SH-SY5Y (cell line): ENCODE results near the gene ZNF592.

Experiments used
- GATA2 ChIP-seq: IDR thresholded peaks from 2 replicates; pipeline ENCODE4 v1.6.1; 2011; ENCODE audit warnings: mild to moderate bottlenecking, low read depth, low read length
- GATA3 ChIP-seq: IDR thresholded peaks from 2 replicates; pipeline ENCODE4 v1.6.1; 2011; ENCODE audit warnings: low read depth, mild to moderate bottlenecking, low read length, moderate library complexity

The ZNF592 gene

GRCh38 chr15:84800365-84800806 lies 52.0 kb downstream of the ZNF592 start:
- no peak for TF ChIP-seq GATA2
- no peak for TF ChIP-seq GATA3

GRCh38 chr15:84804005-84804900 lies 55.9 kb downstream of the ZNF592 start:
- TF ChIP-seq GATA2 (no peak), GATA3 (no peak)

DNA sequence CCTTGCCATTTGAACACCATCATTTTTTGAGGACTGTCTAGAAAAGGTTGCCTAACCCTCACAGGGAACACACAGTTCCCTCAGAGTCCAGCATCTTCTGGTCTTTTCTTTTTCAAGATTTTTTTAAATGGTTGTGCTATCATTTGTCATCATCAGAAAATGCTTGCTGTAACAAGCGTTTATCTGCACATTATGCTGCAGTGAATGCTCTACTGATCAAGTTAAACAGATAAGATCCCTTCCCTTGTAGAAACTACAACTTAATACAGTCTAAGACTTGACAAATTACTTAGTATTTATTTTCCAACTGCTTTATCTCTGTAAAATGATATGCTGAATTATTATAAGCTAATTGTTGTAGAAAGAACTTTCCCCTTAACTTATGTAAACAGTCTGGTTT lies 56.8 kb downstream of the ZNF592 start:
- TF ChIP-seq GATA2, result no peak
- no peak for TF ChIP-seq GATA3

GRCh38 chr15:84807228-84807627 lies 58.8 kb downstream of the ZNF592 start:
- no peak for TF ChIP-seq GATA2
- no peak for TF ChIP-seq GATA3

DNA sequence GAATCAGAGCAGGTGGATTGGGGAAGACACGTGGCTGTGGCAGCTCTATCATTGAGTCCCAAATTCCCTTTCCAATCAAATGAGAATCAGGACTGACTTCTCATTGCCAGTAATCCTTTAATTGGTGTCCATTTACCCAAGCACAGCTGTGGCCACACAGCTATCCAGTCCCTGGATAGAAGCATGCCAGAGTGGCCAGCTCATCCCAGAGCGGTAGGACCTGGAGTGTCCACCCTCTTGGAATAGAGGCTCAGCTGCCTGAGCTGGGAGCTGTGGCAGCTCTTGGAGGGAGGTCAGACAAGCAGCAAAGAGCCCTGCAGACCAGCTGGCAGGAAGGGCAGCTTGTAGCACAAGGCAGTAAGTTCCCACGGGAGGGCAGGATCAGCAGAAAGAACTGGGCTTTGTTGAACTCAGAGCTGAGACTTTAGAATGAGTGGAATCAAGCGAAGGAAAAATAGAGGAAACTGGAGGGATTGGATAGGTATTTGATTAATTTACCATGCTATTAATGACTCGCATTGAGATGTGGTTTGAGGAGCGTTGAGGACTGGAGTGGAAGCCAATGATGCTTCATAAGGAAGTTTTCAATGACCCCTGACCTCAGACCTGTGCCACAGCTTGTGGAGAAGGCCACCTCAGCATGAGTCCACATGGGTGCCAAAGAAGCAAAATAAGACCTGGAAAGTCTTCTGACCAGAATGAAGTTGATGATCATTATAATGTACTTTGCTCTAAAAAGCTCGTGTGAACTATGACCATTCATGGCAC lies 61.9 kb downstream of the ZNF592 start:
- TF ChIP-seq GATA2 (no peak), GATA3 (no peak)

GRCh38 chr15:84811151-84811550 lies 62.8 kb downstream of the ZNF592 start:
- no peak for TF ChIP-seq GATA3

- TF ChIP-seq GATA3 (no peak), GATA2 (no peak)
These were observed 63.4 kb downstream of the ZNF592 start for GRCh38 chr15:84811828-84812227.

GRCh38 chr15:84812842-84813241 lies 64.5 kb downstream of the ZNF592 start:
- TF ChIP-seq GATA2, result no peak
- TF ChIP-seq GATA3, result no peak

GRCh38 chr15:84813435-84813834 lies 65.0 kb downstream of the ZNF592 start:
- TF ChIP-seq GATA2, result no peak
- no peak for TF ChIP-seq GATA3

- no peak for TF ChIP-seq GATA2
- no peak for TF ChIP-seq GATA3
These were observed 65.5 kb downstream of the ZNF592 start for GRCh38 chr15:84813931-84814330.

GRCh38 chr15:84814916-84815315 lies 66.5 kb downstream of the ZNF592 start:
- TF ChIP-seq GATA2 (no peak), GATA3 (no peak)

DNA sequence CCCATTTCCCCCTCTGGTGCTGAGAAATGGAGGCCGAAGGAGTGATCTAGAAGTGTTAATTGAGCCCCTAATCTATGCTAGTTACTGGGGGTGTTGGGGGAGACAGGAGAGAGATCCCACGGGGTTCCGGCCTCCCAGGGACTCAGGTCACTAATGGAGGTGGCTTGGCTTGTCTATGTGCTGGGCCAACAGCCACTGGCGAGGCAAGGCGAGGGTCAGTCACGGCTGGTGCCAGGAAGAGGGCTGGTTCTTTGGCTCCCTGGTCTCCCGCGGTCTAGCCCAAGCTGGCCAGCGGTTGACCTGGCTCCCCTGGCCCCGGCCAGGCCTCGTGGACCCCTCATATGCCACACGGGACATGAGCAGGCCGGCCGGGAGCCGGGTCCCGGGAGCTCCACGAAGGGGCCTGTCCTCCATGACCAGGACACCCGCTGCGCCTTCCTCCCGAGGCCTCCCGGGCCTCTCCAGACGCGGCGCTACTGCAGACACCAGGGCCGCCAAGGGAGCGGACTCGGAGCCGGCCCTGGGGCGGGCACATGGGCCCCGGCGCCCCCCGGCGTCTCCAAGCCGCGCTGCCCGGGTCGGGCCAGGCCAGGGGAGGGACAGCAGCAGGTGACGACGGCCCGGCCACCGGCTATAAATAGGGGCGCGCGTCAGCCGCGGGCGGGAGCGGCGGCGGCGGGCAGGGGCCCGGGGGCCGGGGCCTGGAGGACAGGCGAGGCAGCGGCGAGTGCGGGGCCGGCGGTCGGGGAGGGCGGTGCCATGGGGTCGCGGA lies 68.5 kb downstream of the ZNF592 start, which contains the start of gene ALPK3:
ALPK3 (plus strand) TSS at position 663 of the 772 bp plus-strand sequence; CDS start at position 760, 97 bp downstream.
- TF ChIP-seq GATA2, result no peak
- no peak for TF ChIP-seq GATA3

- no peak for TF ChIP-seq GATA3
- no peak for TF ChIP-seq GATA2
These were observed 69.2 kb downstream of the ZNF592 start for GRCh38 chr15:84817466-84818081.

DNA sequence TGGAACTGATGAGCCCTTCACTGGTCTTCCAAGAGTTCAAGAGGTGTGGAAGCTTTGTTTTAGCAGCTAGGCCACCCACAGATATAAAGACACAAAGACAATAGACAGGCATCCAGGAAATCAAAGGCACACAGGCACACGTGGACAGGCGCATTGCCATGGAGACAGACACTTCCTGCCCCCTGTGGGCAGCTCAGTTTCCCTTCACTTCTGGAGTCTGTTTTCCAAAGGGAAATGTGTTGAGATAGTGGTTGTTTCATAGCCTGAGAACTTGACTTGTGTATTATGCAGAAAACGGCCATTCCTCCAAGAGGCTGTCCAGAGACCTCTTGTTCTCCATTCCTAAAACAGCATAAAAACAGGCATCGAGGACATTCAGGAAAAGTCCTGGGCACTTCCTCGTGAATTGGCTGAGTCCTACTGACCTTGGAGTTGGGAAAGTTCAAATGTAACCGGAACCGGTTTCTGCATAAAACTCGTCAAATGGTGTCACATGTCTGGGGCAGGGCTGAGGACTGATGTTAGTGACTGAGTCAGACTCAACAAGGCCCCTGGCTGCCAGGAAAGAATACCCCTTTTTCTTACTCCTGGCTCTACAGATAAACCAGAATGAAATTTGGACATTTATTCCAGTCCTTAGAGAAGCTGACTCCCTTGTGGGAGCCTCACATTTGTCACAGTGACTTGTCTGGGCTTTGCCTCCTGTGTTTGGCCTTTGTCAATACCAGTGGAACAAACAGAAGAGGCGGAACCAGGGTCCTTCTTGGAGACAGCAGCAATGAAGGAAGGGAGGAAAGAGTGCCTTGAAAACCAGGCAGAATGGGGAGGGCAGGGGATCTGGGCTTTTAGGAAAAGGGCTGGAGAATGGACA lies 70.1 kb downstream of the ZNF592 start:
- TF ChIP-seq GATA3 (no peak), GATA2 (no peak)
